HG03520 (cell line): ENCODE measurements around the gene CEACAM7.

Experiments
- ATAC-seq: cut with Tn5 transposase; IDR thresholded peaks from one replicate; pipeline ENCODE4 v1.9.1; 2021; ENCODE audit warnings: mild to moderate bottlenecking, moderate library complexity; ENCODE audit not compliant: unreplicated experiment

The CEACAM7 gene

DNA sequence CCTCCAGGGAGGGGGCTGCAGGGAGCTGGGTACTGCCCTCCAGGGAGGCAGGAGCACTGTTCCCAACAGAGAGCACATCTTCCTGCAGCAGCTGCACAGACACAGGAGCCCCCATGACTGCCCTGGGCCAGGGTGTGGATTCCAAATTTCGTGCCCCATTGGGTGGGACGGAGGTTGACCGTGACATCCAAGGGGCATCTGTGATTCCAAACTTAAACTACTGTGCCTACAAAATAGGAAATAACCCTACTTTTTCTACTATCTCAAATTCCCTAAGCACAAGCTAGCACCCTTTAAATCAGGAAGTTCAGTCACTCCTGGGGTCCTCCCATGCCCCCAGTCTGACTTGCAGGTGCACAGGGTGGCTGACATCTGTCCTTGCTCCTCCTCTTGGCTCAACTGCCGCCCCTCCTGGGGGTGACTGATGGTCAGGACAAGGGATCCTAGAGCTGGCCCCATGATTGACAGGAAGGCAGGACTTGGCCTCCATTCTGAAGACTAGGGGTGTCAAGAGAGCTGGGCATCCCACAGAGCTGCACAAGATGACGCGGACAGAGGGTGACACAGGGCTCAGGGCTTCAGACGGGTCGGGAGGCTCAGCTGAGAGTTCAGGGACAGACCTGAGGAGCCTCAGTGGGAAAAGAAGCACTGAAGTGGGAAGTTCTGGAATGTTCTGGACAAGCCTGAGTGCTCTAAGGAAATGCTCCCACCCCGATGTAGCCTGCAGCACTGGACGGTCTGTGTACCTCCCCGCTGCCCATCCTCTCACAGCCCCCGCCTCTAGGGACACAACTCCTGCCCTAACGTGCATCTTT lies 12.5 kb upstream of the CEACAM7 start:
- ATAC-seq: no peak

DNA sequence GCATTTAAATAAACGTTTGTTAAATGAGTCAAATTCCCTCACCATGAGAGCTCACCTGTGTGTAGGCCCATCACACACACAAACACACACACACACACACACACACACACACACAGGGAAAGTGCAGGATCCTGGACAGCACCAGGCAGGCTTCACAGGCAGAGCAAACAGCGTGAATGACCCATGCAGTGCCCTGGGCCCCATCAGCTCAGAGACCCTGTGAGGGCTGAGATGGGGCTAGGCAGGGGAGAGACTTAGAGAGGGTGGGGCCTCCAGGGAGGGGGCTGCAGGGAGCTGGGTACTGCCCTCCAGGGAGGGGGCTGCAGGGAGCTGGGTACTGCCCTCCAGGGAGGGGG lies 11.9 kb upstream of the CEACAM7 start:
- no peak for ATAC-seq

DNA sequence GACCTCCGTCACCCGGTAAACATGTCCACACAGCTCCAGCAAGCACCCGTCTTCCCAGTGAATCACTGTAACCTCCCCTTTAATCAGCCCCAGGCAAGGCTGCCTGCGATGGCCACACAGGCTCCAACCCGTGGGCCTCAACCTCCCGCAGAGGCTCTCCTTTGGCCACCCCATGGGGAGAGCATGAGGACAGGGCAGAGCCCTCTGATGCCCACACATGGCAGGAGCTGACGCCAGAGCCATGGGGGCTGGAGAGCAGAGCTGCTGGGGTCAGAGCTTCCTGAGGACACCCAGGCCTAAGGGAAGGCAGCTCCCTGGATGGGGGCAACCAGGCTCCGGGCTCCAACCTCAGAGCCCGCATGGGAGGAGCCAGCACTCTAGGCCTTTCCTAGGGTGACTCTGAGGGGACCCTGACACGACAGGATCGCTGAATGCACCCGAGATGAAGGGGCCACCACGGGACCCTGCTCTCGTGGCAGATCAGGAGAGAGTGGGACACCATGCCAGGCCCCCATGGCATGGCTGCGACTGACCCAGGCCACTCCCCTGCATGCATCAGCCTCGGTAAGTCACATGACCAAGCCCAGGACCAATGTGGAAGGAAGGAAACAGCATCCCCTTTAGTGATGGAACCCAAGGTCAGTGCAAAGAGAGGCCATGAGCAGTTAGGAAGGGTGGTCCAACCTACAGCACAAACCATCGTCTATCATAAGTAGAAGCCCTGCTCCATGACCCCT lies 11.3 kb upstream of the CEACAM7 start:
- ATAC-seq: no peak

DNA sequence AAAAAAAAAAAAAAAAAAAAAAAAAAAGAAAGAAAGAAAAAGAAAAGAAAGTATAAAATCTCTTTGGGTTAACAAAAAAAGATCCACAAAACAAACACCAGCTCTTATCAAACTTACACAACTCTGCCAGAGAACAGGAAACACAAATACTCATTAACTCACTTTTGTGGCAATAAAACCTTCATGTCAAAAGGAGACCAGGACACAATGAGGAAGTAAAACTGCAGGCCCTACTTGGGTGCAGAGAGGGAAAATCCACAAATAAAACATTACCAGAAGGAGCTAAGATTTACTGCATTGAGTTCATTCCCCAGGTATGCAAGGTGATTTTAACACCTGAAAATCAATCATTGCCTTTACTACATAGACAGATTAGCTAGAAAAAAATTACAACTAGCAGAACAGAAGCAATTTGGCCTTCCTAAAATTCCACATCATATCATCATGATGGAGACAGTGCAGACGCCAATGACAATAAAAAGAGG lies 10.7 kb upstream of the CEACAM7 start:
- no peak for ATAC-seq

DNA sequence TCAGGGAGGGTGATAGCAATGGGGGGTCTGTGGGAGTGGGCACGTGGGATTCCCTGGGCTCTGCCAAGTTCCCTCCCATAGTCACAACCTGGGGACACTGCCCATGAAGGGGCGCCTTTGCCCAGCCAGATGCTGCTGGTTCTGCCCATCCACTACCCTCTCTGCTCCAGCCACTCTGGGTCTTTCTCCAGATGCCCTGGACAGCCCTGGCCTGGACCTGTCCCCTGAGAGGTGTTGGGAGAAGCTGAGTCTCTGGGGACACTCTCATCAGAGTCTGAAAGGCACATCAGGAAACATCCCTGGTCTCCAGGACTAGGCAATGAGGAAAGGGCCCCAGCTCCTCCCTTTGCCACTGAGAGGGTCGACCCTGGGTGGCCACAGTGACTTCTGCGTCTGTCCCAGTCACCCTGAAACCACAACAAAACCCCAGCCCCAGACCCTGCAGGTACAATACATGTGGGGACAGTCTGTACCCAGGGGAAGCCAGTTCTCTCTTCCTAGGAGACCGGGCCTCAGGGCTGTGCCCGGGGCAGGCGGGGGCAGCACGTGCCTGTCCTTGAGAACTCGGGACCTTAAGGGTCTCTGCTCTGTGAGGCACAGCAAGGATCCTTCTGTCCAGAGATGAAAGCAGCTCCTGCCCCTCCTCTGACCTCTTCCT lies 9.3 kb upstream of the CEACAM7 start:
- ATAC-seq: no peak

DNA sequence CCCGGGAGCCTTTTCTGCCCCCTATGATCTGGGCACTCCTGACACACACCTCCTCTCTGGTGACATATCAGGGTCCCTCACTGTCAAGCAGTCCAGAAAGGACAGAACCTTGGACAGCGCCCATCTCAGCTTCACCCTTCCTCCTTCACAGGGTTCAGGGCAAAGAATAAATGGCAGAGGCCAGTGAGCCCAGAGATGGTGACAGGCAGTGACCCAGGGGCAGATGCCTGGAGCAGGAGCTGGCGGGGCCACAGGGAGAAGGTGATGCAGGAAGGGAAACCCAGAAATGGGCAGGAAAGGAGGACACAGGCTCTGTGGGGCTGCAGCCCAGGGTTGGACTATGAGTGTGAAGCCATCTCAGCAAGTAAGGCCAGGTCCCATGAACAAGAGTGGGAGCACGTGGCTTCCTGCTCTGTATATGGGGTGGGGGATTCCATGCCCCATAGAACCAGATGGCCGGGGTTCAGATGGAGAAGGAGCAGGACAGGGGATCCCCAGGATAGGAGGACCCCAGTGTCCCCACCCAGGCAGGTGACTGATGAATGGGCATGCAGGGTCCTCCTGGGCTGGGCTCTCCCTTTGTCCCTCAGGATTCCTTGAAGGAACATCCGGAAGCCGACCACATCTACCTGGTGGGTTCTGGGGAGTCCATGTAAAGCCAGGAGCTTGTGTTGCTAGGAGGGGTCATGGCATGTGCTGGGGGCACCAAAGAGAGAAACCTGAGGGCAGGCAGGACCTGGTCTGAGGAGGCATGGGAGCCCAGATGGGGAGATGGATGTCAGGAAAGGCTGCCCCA lies 8.5 kb upstream of the CEACAM7 start:
- ATAC-seq: no peak

DNA sequence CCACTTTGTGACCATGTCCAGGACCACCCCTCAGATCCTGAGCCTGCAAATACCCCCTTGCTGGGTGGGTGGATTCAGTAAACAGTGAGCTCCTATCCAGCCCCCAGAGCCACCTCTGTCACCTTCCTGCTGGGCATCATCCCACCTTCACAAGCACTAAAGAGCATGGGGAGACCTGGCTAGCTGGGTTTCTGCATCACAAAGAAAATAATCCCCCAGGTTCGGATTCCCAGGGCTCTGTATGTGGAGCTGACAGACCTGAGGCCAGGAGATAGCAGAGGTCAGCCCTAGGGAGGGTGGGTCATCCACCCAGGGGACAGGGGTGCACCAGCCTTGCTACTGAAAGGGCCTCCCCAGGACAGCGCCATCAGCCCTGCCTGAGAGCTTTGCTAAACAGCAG lies 7.7 kb upstream of the CEACAM7 start:
- no peak for ATAC-seq

DNA sequence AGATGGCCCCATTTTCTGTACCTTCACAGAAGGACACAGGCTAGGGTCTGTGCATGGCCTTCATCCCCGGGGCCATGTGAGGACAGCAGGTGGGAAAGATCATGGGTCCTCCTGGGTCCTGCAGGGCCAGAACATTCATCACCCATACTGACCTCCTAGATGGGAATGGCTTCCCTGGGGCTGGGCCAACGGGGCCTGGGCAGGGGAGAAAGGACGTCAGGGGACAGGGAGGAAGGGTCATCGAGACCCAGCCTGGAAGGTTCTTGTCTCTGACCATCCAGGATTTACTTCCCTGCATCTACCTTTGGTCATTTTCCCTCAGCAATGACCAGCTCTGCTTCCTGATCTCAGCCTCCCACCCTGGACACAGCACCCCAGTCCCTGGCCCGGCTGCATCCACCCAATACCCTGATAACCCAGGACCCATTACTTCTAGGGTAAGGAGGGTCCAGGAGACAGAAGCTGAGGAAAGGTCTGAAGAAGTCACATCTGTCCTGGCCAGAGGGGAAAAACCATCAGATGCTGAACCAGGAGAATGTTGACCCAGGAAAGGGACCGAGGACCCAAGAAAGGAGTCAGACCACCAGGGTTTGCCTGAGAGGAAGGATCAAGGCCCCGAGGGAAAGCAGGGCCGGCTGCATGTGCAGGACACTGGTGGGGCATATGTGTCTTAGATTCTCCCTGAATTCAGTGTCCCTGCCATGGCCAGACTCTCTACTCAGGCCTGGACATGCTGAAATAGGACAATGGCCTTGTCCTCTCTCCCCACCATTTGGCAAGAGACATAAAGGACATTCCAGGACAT lies 7.0 kb upstream of the CEACAM7 start:
- no peak for ATAC-seq

DNA sequence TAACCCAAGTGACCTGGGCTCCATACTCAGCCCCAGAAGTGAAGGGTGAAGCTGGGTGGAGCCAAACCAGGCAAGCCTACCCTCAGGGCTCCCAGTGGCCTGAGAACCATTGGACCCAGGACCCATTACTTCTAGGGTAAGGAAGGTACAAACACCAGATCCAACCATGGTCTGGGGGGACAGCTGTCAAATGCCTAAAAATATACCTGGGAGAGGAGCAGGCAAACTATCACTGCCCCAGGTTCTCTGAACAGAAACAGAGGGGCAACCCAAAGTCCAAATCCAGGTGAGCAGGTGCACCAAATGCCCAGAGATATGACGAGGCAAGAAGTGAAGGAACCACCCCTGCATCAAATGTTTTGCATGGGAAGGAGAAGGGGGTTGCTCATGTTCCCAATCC lies 6.1 kb upstream of the CEACAM7 start:
- no peak for ATAC-seq

DNA sequence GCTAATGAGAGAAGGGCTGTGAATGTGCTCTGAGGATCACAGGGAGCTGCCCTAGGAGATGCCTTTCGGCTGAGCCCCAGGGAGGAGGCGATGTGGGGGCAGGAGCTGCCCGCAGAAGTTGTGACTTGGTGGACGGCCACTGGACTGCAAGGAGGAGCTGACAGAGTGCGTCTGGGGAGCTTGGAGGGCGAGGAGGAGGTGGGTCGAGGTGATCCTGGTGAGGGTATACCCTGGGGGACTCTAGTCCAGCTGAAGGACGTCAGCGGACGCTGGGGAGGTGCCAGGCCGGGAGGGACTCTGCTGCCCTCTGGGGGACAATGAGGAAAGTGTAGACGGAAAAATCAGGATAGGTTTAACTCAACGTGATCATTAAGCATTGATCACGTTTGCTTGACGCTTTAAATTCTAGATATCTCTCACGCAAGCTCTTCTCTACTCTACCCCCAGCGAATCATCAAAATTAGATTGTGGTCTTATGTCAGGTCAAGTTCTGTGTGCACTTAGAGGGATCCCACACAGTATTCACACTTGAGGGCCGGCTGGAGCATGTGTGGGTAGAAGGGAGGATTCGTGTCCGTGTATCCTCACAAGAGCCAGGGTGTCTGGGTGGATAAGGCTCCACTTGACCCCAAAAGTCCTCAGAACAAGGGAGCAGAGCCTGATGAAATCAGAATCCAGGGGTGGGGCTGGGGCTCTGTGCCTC lies 3.3 kb upstream of the CEACAM7 start:
- ATAC-seq: no peak

DNA sequence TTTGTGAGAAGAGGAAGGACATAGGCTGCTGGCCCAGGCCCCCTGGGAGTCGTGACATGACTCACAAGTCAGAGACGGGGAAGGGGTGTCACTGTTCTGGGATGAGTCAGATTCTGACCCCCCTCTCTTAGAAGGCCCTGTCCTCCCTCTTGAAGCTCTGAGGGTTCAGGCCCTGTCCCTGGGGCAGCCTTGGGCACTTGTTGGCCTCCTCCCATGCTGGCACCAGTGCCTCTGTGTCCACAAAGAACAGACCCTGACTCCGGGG lies 2.7 kb upstream of the CEACAM7 start:
- ATAC-seq: no peak

DNA sequence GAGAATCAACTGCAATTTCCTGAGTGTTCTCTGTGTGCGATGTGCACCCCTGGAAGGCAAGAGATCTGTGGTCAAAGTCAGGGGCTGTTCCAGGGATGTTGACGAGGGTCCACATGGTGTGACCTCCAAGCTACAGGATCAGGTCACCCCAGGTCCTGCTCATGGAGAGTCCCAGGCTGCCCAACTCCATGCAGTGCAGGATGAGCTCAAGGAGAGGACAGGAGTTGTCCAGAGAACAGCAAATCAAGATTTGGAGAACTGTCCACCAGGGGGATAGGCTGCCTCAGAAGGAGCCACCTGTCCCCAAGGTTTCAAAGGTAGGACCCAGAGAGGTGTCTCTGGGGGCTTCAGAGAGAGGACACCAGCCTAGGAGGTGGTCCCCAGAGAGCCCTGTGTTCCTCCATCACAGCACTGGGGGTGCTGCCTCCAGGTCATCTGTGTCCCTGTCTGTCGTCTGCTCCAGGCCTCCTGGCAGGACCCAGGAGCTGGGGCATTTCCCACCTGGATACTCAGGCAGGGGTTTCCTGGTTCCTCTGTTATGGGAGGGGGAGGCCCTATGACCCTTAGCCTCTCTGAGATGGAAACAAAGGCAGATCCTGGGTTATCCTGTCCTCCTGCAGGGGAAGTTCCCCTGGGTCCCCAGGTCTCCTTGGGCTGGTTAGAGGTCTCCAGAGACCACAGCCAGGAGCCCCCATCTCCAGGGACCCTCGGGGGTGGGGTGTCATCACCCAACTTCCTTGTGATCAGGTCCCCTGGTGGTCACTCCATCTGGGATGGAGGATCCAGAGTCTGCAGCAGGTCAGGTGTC lies 2.1 kb upstream of the CEACAM7 start:
- no peak for ATAC-seq

DNA sequence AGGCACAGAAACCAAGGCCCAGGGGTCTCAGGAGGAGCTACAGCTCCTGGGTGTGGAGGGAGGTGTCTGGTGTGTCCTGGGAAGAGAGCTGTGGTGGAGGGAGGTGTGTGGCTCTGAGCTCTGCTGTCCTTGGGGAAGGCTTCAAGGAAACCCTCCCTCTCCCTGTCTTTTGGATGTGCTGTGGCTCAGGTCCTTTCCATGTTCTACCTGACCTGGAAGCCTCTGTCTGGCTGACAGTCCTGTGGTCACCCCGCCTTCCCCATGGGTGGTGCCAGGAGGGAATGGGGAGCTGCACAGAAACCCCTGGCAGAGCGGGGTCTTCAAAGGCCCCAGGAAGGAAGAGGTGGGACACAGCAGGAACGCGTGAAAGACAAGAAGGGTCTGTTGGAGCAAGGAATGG lies 617 bp upstream of the CEACAM7 start:
- no peak for ATAC-seq

DNA sequence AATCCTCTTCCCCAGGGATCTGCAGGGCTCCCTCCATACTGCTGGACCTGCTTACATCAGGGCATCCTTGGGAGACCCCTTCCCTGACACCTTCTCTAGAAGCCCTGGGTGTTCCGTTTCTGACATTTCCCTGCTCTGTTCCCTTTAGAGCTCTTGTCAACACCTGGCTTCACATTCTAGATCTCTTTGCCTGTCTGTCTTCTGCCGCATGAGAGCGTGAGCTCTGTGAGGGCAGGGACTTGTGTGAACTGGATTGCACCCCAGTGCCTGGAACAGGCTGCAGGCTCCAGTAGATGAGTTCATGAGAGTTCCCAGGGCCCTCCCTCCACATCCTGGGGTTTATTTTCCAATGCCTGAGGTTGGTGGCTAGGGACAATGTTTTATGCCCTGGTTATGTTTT lies 651 bp downstream of the CEACAM7 start:
- ATAC-seq: no peak

DNA sequence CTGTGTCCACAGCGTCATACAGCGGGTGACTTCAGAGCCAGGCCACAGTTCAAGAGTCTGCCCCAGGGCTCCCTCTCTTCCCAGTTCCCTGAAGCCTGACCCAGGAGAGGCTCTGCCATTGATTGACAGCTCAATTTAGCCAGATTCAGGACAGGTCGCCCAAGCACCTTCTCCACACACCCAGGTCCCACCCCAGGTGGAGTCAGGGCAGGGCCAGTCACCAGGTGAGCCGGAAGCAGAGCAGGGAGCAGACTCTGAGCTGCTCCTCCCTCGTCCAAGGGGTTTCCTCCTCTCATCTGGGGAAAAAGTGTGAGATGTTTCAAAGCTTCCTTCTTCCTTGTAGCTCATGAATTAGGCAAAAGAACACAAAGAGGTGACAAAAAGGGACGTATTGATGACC lies 5.6 kb downstream of the CEACAM7 start:
- ATAC-seq: no peak

DNA sequence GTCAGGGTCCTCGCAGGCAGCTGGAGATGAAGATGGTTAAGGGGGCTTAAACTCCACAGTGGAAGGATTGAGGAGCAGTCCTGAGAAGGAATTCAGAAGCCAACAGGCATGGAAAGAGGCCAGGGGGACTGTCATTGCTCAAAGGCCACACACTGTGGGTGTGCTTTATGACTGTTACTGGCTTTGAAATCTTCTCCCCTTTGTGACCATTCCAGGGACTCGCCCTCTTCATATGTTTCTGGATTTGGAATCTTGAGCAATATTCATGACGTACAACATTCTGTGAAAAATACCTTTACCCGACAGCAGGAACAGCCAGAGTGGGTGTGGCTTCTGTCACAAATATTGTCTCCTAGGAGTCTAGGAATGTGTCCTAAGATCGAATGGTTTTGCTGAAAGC lies 16.6 kb downstream of the CEACAM7 start:
- ATAC-seq: no peak

DNA sequence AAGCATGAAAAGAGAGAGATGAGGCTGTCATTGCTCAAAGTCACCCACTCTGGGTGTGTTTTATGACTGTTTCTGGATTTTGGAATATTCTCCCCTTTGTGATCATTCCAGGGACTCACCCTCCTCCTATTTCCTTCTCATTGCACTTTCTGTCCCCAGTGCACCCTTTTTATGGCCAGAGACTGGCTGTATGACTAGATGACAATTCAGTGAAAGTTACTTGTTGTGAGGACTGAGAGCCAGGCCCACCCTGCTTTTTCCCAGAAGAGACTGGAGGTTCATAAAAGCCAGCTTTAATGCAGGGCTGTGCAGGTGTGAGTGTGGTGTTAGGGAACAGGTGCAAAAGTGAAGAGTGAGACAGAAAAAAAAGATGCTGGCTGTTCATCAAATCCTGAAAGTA lies 17.3 kb downstream of the CEACAM7 start:
- no peak for ATAC-seq

DNA sequence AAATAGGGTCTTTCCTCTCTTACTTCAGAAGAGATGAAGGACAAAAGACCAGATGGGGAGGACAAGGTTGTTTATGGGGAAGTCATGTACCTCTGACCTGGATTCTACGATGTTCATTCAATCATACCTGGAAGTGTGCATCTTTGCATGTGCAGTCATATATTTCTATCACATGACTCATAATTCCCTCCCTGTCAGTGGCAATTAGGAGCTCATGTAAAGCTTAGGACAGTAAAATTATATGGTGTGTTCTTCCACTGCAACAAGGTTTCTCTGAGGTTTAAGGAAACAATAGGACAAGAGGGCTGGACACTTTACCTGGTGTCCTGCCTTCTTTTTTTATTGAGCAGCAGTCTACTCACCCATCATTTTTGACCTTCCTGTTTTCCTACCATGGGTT lies 19.8 kb downstream of the CEACAM7 start:
- ATAC-seq: no peak

DNA sequence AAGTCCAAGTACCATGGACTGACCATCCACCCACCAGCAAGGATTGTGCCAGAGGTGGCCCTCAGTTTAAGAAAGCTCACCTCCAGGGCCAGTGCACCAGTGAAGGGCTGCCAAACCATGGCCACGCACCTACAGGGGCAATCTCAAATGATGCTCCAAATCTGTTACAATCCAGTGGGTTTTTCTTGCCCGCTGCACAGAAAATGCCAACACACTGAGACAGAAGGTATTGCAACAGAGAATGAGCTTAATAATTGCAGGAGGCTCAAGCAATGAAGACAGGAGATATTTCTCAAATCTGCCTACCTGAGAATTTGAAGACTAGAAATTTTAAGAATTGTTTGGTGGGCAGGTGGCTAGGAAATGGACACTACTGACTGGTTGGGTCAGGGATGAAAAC lies 22.0 kb downstream of the CEACAM7 start:
- ATAC-seq: no peak
